Fibroblast of villous mesenchyme (primary cell): ENCODE results near the gene ILK. TPM values are rescaled to one million over a fixed set of nuclear protein-coding genes. Genes with fewer than 3 reads are reported as not detected.

ENCODE experiments used
- DNase-seq: peaks from one replicate; pipeline ENCODE4 v3.0.0-alpha.2; 2010; ENCODE audit warnings: low read depth
- H3K4me3 ChIP-seq: 2 replicates; pipeline ENCODE4 v1.5.1; 2011; ENCODE audit warnings: low read depth, mild to moderate bottlenecking, low read length
- total RNA-seq: library from RNA; depleted of rRNA; stranded (reverse); fragments of >200 nt; gene quantifications from 2 replicates; pipeline ENCODE4 v1.2.3, GENCODE V29; 2012
- TF ChIP-seq, protein P1 (sequence below): IDR thresholded peaks from 2 replicates; pipeline ENCODE4 v1.5.1; 2012; ENCODE audit warnings: low read depth, mild to moderate bottlenecking, low read length; ENCODE audit not compliant: insufficient read depth

ILK gene
- total RNA-seq, 1 donor, result 323 TPM

DNA sequence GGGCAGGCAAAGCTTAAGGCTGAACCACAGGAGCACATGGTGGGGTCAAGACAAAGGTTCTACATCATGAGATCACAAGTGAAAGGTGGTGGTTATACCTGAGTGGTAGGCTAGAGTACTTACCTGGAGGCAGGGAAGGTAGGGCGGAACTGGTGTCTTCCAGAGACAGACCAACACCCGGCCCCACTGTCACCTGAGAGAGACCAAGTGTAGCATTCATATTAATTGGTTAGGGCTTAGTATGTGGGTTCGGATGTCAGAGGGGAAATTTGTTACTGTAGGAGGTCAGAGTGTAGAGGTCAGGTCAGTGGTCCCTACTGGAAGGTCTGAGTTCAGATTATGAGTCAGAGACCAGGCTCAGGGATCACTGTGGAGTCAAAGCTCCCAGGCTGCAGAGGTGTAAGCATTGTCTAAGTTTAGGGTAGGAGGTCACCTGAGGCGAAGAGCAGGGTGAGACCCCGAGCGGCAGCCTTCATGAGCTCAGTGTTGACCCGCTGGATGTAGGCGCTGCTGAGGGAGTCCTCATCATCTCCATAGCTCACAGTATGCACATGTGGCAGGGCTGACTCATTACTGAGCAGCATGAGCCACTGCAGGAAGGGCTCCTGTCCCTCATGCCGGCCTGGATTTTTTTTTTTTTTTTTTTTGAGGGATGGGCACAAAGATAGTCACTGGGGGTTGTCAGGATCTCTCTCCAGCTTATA, 12.5 kb downstream of the ILK start:
- no peak for DNase-seq
- no peak overlapping the region for H3K4me3 ChIP-seq
- TF ChIP-seq, protein P1, sequence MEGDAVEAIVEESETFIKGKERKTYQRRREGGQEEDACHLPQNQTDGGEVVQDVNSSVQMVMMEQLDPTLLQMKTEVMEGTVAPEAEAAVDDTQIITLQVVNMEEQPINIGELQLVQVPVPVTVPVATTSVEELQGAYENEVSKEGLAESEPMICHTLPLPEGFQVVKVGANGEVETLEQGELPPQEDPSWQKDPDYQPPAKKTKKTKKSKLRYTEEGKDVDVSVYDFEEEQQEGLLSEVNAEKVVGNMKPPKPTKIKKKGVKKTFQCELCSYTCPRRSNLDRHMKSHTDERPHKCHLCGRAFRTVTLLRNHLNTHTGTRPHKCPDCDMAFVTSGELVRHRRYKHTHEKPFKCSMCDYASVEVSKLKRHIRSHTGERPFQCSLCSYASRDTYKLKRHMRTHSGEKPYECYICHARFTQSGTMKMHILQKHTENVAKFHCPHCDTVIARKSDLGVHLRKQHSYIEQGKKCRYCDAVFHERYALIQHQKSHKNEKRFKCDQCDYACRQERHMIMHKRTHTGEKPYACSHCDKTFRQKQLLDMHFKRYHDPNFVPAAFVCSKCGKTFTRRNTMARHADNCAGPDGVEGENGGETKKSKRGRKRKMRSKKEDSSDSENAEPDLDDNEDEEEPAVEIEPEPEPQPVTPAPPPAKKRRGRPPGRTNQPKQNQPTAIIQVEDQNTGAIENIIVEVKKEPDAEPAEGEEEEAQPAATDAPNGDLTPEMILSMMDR, result no peak

DNA sequence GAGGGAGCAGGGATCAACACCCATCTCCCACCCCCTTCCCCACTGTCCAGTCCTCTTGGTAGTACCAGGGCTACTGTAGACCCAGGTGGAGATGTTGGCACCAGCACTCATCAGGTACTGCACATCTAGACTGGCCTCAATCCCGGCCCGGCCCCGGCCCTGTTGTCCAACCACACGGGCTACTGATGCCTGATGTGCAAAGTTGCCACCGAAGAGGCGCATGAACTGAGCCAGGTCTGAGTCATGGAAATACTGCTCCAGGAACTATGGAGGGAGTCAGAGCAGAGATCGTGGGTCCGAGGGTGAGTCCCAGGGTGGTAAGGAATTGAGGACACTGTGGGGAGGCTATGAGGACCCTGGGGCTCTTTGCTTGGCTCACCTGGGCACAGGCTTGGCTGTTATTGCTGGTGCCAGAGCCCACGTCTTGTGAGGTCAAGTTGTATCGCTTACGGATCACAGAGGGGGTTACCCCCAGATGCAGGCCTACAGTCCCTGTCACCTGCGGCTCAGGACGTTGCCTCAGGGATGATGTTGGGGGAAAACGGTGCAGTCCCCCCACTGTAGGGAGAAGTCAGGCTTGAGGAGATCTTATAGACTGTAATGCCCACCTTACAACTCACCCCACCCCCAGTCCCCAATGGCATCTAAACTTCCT, 13.1 kb downstream of the ILK start:
- no peak overlapping the region for H3K4me3 ChIP-seq
- DNase-seq, result no peak
- TF ChIP-seq, protein P1, result no peak

DNA sequence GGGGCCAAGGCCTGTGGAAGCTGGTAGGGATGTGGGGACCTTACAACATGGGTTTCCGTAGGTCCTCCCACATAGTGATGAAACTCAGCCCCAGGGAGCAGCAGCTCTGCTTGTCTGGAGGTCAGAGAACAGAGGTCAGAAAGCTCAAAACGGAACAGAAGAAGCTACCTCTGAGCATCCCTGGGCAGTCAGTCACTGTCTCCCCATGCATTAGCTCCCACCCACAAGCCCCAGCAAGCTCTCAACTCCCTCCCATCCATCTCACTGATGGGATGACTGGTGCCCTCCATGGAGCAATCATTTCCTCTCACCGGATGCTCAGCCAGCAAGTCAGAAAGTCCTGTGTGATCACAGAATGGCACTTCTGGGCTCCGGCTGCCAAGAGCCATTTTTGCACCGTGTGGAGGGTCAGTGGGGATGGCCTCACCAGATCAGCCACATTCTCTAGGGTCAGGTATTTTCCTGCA, 13.8 kb downstream of the ILK start:
- H3K4me3 ChIP-seq, result peak overlapping the region; percentile 99
- peak; percentile 22 for DNase-seq
- TF ChIP-seq, protein P1, result no peak

DNA sequence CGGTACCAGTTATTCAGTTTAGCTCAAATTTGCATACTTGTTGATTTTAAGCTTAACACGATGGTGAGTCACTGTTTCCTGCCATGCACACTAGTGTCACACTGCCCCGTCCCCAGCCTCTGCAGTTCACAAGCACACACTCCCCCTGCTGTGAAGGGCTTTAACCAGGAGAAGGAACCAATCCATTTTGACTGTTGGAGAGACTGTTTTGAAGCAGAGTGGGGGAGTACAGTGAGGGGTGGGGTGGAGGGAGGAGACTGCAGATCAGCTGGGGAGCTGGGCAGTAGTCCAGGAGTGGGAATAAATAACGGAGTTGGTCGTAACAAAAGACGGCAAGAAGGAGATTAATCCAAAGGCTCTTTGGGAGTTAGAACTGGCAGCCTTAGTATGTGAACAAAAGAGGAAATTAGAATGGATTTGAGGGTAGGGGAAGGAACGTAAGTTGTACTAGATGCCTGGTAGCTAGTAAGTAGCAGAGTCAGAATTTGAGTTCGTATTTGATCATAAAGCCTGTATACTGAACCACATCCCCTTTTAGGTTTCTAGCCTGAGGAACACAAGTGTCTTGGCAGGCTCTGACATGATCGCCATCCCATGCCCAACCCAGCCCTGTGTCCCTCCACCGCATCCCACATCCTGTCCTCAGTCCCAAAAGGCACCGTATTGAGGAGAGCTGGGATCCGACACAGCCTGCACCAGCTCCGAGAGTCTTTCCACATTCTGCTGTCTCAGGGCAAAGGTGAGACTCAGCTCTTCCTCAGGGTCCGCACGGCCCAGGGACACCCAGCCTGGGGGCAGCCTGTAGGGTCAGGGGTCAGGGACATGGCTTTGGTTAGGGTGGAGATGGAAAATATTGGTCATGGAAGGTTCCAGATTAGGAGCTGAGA, 14.8 kb downstream of the ILK start:
- peak; percentile 91 for DNase-seq
- TF ChIP-seq, protein P1, result peak; percentile 18
- peak overlapping the region; percentile 99 for H3K4me3 ChIP-seq

DNA sequence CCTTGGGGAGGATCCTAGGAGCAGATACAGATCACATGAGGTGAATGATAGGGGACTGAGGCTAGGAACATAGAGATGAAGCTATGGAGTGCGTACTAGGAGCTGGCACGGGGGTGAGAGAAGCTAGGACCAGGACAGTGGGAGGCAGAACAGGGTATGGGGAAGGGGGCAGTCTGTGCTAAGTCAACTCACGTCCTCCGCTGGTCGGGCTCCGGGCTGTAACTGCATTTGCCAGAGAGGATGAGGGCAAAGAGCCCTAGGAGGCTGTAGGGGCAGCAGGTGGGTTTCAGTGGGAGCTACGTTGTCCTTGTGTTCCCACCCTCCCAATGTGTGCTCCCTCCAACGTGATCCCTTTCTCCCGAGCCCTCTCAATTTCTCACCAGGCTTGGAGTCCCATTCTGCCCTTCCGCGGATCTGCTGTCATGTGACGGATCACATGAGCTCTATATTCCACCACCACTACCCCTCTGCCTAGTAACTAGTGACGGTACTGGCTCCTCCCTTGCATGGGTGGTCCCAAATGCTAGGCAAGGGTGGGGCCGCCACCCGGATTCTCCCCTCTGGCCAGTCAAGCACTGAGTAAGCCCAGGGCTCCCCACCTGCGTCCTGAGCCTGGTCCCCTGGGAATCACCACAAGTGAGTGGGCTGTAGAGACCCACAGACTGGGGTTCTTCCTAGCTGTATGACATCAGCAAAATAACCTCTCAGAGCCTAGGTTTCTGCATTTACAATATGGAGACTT, 15.6 kb downstream of the ILK start, which contains the start of gene TPP1:
TPP1 (minus strand) TSS at position 419 of the 742 bp plus-strand sequence; CDS start at position 397, 22 bp downstream.
- peak; percentile 96 for DNase-seq
- TF ChIP-seq, protein P1, result no peak
- H3K4me3 ChIP-seq, result peak within 1 kb of the TSS; percentile 99

DNA sequence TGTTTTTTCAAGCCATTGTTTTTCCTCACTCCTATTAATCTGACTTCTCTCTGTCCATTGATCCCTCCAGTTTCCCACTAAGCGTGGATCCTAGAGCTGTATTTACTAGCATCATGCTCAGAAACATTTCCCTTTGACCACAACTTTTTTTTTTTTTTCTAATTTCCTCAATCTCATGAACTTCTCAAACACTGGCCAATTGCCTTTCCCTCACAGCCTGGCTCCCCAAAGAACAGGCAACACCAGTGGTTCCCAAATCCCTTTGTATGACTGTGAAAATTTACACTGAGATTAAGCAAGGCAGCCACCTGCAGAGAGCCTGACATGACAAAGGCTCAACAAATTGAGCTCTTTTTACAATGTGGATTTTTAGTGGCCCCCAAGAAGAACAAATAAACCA, 17.1 kb downstream of the ILK start:
- DNase-seq, result no peak
- TF ChIP-seq, protein P1, result no peak
- H3K4me3 ChIP-seq, result no peak overlapping the region
